HG03558 (cell line): ENCODE data around the gene AGAP3.

ENCODE experiments used
- ATAC-seq: cut with Tn5 transposase; IDR thresholded peaks from one replicate; pipeline ENCODE4 v1.9.1; 2021; ENCODE audit warnings: moderate number of reproducible peaks; ENCODE audit not compliant: unreplicated experiment; ENCODE audit errors: extremely low read depth

The AGAP3 gene

DNA sequence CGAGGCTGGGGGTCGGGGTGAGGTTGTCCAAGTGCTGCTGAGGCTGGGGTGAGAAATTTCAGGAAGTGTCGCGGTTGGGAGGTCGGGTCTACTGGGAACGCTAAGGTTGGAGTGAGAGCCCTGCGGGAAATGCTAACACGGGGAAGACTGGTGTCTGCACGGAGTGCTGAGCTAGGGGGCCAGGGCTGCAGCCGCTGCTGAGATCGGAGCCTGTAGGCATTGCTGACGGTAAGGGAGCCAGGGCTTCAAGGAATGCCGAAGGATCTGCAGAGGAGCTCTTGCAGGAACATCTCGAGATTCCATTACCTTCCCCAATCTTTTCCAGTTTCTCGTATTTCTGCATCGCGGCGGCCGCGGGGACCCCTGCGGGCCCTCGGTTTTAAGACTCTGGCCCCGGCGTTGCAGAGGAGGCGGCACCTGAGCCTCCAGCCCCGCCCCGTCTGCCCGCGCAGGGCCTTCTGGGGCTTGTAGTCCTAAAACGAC, 28.7 kb upstream of the AGAP3 start, which contains the start of gene CDK5:
TSS of gene CDK5 (minus strand) at position 392 of the 483 bp plus-strand sequence. CDS start at position 343, 49 bp downstream.
- peak; percentile 14 for ATAC-seq

DNA sequence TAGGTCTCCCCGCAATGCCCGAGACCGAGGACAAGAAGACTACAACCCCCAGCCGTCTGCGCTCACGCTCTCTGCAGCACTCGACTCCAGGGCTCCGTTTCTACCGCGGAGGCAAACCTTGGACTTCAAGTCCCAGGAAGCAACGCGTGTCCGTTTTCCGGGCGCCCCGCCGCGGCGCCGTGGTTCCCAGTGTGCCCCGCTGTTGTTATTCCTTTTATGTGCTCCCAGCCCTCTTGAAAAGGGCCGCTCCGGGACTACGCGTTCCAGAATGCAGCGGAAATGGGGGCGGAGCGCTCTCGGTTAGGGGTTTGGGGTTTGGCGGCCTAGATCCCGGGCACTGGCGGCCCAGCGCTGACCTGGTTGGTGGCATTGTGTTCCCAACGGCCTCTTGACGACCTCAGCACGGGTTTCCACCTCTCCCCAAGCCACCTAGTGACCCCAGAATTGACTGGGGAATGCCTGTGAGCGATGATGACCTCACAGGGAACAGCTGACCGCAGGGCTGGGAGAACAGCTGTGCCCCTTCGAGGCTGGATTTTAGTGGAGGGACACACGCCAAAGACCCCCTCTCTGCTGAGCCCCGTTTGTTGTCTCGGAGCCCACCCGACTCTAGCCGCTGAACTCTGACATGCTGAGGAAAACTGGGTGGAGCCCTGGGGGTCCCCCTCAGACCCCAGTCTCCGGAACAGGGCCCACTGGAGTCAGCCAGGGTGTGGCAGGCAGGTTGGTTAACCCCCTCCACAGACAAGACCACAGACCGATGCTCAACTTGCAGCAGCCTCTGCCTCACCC, 28.1 kb upstream of the AGAP3 start:
- ATAC-seq = peak; percentile 76

DNA sequence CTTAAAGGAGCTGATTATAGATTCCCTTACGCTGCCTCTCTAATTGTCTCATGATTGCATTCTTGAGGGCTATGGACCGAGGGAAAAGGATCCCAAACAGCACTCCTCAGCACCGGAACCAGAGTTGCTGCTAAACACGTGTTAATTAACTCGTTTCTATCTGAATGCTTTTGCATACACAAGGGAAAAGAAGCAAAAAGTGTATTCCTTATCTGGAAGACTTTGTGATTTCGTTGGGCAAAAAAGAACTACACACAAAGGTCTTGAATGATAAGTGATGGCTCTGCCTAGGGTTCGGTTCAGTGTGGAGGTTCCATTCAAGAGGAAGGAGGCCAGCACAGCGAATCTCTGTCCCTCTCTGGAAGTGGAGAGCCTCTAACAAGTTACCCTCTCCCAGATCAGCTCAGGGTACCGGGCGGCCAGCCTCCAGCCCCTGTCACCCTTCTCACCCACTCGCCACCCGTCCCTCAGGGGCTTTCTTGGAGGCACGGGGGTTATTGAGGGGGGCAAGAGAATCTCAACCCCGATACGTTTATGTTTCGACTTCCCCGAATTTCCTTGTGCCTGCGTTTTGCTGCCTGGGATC, 27.4 kb upstream of the AGAP3 start:
- ATAC-seq = no peak

- ATAC-seq = no peak
These were observed 26.7 kb upstream of the AGAP3 start, which contains the start of gene SLC4A2 for GRCh38 chr7:151059367-151060112. Gene SLC4A2 (plus strand): TSS chr7:151059589. CDS start chr7:151061988, 2,399 bp downstream.

GRCh38 chr7:151060113-151060415, 26.2 kb upstream of the AGAP3 start:
- ATAC-seq = no peak

DNA sequence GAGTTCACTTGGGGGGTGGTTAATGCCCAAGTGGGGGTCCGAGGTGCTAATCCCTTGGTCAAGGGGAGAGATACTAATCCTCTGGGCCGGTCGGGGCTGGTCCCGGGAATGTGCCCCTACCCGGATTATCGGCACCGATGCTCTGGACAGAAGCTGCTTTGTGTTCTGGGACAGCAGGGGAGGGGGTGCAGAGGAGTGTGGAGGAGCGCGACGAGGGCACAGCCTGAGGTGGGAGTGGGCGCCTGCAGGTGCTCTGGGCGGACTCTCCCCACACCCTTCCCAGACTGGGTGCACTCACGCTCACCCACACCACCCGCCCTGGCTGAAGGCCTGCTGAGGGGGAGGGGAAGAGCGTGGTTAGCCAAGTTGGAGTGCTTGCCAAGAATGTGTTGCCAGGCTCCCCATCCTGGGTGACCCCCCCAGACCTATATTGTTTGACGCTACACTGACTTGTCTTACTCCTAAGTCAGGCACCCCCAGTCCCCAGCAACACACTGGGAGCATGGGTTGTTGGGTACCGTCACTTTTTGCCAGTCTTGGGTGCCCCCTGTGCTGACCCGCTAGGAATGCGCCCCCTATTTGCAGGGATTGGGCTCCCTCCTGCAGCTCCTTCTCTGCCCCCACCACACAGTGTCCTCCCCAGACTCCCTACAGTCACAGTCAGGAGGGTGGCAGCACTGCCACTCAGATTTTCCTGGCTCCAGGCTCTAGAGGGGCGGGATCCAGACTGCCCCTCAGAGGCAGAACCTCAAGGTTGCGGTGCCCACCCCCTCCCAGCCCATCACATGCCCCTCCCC, 25.7 kb upstream of the AGAP3 start:
- no peak for ATAC-seq

DNA sequence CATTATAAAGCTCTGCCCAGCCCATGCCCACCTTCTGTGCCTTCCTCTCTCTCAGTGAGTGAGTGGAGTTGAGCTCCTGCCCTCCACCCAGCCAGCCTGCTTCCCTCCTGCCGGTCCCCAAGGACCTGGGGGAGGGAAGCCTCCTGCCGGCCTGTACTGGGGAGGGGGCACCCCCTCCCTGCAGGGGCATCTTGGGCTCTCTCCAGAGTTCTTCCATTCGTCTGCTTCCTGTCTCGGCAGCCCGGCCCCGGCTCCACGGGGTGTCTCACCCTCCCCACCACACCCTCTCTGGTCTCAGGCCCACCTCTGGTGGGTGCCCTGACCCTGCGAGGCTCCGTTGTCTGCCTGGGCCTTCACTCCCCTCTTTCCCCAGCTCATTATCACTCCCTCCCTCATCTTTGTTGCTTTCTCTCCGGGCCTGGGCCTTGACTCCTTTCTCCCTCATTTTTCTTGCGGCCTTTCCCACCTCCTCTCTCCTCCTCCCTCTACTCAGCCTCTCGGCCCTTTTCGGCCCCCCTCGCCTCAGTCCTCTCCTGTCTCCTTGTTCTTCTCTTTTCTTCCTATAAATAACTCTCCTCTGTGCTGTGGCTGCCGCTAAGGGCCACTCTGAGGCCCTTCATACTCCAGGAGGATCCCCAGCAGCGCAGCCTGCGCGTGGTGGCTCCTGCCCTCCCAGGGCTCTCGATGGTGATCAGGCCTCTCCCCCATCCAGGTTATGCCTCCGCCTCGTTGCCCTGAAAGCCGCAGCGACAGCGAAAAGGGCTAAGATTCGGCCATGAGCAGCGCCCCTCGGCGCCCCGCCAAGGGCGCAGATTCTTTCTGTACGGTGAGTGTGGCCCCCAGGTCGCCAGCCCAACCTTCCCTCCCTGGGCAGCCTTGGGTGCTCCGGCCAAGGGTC, 24.8 kb upstream of the AGAP3 start:
- no peak for ATAC-seq

DNA sequence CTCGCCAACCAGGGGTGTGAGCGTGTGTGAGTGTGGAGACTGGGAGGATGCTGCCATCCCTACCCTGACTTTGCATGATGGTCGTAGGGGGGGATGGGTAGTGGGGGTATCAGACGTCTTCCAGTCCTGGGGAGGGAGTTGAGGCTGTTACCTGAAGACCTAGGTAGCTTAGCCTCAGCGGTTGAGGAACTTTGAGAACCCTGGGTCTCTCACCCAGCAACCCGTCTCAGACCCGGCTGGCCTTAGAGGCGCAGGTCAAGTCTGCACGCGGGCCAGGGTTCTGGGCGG, 24.2 kb upstream of the AGAP3 start:
- no peak for ATAC-seq

DNA sequence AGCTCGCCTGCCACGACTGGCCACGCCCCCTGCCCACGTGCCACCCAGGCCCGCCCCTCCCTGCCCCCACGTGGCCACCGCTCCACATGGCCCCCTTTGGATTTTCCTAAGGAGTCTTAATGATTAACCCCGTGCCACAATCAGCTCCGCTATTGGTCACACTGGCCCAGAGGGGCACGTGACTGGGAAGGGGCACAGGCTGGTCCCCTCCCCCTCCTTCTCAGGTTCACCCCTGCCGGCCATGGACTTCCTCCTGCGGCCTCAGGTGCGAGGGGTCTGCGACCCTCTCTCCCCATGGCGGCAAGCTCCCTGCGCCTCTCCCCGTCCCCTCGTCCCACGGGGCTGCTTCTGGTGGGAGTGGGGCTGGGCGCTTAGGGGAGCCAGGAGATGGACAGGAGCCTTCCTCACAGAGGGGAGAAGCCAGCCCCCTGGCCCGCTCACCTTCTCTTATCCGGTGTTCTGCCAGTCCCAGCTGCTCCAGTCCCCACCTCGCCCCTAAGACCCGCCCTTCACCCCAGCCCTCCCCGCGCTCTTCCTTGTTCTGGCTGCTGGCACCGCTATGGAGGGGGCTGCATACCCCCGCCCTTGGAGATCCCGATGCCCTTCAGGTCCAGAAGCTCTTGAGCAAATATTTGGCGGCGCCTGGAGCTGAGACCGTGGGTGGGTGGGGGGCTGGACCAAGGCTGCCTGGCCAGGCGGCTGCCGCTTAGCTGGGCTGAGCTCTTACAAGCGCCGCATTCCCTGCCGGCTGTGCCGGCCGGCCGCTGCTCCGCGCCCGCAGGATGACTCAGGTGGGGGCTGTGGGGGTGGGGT, 23.7 kb upstream of the AGAP3 start:
- no peak for ATAC-seq

GRCh38 chr7:151063212-151063561, 23.1 kb upstream of the AGAP3 start:
- ATAC-seq = no peak

- no peak for ATAC-seq
These were observed 21.8 kb upstream of the AGAP3 start for GRCh38 chr7:151064454-151064853.

DNA sequence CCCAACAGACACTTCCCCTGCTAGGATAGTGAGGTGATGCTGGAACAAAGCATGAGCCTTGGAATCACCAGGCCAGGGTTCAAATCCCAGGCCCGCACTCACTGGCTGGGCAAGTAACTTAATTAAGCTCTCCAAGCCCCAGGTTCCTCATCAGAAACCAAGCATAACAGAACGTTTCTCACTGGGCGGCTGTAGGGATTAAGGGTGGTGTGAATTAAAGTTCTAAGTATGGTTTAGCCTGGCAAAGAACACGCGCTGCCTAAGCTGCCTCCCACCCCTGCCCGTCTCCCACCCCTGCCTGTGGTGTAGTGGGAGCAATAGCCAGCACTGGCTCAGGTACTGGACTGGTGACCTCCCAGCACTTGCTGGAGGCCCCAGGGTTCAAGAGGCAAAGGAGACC, 21.3 kb upstream of the AGAP3 start:
- ATAC-seq = no peak

DNA sequence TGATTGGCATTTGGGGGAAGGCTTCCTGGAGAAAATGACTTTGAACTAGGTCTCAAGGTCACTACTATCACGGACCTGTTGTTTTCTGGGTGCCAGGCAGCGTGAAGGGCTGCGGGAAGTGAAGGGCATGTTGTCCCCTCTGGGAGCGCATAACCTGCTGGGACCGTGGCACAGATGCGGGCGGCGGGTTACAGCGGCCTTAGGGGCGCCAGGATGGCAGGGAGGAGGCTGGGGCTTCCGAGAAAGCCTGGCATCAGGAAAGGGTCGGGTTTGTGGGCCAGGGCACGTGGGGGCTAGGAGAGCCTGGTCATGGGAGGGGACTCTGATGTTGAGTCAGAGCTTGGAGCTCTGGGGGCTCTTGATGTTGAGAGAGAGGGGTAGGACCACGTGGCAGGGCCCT, 20.8 kb upstream of the AGAP3 start:
- no peak for ATAC-seq

- ATAC-seq = no peak
These were observed 19.9 kb upstream of the AGAP3 start for GRCh38 chr7:151066273-151066974.

DNA sequence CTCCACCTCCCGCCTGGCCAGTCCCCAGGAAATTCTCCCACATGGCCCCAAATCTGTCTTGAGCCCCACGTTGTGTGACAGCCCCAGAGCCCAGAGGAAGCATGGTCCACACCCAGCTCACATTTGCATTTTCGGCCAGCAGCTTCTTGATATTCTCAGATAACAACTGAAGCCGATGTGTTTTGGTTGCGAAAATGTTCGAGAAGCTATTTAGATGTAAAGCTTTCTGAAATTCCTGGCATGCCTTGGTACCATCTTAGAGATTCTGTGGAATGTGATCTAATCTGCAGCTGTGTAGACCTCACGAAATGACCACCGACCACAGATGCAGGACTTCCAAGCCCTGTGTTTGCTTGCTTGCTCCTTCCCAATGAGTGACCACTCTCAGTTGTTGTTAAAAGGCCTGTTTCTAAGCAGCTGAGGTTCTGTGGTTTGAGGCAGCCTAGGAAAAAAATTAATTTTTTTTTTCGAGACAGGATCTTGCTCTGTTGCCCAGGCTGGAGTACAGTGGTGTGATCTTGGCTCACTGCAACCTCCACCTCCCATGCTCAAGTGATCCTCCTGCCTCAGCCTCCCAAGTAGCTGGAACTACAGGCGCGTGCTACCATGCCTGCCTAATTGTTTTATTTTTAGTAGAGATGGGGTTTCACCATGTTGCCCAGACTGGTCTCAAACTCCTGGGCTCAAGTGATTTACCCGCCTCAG, 18.1 kb upstream of the AGAP3 start:
- ATAC-seq = no peak

DNA sequence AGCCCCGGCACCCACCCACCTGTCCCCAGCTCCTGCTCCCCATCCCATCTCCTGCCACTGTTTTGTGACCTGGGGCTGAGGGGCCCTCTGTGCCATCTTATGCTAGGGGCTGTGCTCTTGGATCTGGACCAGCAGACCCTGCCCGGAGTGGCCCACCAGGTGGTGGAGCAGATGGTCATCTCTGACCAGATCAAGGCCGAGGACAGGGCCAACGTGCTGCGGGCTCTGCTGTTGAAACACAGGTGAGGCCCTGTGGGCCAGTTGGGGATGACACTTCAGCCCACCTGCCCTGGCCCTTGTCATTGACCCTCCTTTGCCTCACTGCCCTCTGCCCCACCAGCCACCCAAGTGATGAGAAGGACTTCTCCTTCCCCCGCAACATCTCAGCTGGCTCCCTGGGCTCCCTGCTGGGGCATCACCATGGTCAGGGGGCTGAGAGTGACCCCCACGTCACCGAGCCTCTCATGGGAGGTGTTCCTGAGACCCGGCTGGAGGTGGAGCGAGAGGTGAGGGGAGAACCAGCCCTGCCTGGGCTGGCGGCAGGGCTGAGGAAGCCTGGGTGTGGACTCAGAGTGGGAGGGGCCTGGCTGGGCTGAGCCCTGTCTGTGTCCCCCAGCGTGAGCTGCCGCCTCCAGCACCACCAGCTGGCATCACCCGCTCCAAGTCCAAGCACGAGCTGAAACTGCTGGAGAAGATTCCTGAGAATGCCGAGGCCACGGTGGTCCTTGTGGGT, 16.3 kb upstream of the AGAP3 start:
- no peak for ATAC-seq

GRCh38 chr7:151070574-151070960, 15.7 kb upstream of the AGAP3 start:
- ATAC-seq = no peak
